ENCODE data around the gene PRKRA. TPM values are rescaled to one million over a fixed set of nuclear protein-coding genes. Genes with fewer than 3 reads are reported as not detected.

The PRKRA gene
- 33.7 and 63.2 TPM in 2 replicates for total RNA-seq (ENCODE audit: low replicate concordance)

DNA sequence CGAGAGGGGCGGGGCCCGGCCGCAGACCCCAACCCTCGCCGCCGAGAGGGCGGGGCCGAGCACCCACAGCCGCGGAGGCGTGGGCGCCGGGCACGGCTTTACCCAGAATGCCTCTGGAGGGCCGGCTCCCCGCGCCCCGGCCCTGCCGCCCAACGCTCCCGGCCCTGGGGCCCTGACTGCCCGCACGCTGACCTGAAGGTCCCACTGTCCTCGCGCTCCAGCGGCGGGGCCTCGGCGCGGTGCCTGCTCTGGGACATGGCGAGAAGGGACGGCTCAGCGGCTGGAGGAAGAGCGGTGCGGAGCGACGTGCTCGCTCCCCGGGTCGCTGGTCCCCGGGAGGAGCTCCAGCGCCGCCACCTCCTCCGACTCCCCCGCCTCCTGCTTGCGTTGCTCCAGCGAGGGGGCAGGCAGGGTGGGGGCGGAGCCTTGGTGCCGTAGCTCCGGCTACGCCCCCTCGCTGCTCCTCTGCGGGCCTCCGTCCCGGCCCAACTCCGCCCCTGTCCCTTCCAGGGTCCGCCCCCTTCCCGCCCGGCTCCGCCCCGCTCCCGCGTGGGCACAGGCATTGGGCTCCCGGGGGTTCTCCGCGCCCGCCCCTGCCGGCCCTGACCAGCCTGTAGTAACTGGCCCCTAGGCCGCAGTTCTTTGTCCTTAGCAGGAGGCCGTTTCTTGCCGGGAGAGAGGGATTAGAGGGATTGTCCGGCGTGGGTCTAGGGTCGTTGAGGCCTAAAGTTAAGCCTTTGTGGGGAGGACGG, at the start of gene PRKRA, which contains the start of gene PJVK:
PRKRA (minus strand) TSS at position 402 of the 752 bp plus-strand sequence; CDS start at position 257, 145 bp downstream.
PJVK (plus strand) TSS at position 605 of the 752 bp plus-strand sequence. CDS start 2,032 bp downstream, outside the sequence.

DNA sequence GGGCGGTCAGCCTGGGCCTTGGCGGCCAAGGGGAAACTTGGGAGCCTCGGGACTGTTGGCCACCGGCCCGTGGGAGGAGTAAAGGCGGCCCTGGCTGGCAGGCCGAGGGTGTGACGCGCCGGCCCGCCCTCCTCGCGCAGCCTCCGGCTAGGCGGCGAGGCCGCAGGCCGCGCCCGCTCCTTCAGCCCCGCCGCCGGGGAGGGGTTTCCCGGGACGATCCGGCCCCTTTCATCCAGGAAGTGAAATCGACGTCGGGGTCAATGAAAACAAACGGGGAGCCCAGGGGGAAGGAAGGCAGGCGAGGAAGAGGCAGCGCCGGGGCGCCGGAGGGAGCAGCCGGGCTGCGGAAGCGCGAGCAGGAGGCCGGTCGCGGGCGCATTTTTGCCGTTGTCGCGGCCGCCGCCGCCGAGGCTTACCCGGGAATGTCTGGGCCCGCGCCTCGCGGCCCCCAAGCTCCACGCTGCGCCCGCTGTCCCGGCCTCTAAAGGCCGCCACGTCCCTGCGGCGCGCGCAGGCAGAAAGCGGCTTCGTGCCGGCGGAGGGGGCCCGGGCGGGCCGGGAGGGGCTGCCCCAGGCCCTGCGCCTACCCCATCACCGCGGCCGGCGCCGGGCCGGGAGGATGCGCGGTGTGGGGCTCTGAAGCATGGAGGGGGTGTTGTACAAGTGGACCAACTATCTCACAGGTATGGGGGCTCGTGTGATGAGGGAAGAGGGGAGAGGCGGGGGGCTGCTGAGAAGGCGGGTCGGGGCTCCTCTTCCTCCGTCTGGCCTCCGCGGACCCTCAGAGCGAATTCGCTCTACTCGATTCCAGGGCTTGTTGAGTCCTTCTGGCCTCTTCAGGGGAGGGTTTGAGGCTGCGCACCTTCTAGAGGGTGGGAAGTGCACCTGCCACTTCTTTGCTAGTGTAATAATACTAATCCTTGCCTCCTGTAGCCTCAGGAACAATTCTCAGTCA, 29.5 kb upstream of the PRKRA start, which contains the start of gene PLEKHA3:
PLEKHA3 (plus strand) TSS at position 231 of the 955 bp plus-strand sequence; CDS start at position 644, 413 bp downstream.

DNA sequence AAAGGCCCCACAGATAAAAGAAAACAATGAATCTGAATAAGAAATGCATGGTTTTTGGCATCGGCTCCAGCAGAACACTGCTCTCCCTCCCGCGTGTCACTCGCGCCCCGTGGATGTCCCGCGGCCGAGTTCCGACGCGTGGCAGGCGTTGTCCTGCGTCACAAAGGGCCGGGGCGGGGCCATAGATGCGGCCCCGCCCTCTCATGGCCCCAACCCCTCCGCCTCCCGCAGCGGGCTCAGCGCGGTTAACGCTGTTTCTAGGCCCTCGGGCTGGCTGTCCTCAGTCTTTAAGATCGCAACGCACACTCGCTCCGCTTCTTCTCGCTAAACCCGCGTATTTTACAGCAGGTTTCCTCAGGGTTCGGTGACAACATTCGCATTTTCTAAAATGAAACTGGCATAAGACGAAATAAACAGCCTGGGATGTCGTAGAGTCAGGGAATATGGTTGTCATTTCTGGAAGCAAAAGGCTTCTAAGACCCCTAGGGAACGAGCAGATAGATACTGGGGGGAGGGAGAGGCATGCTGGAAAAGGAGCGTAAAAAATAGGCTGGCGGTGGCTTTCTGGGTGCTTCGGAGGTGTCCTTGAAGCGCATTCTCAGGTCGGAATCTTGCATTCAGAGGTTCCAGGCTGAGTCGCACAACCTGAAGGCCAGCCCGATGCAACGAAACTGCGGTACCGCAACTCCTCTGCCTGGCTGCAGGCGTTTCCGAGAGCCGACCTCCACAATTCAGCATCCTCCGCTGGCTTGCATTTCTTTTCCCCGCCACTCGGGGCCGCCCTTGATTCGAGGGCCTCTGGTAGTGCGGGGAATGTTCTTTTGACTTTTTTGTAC, 27.7 kb upstream of the PRKRA start, which contains the start of gene FKBP7:
FKBP7 (minus strand) TSS at position 162 of the 836 bp plus-strand sequence; CDS start at position 61, 101 bp downstream.

Other genes with a start within 250 kb of the PRKRA start
- 0.60 and 2.6 TPM in 2 replicates for gene PJVK, start 203 bp upstream of the PRKRA start, total RNA-seq (ENCODE audit: low replicate concordance)
- gene FKBP7, start 27.4 kb upstream of the PRKRA start, total RNA-seq (ENCODE audit: low replicate concordance): 33.8 and 51.4 TPM in 2 replicates
- 4.9 and 7.8 TPM in 2 replicates for gene PLEKHA3, start 29.3 kb upstream of the PRKRA start, total RNA-seq (ENCODE audit: low replicate concordance)

All from smooth muscle cell of the coronary artery (primary cell).